Activated CD8-positive, alpha-beta memory T cell treated with anti-CD3 and anti-CD28 coated beads, Interleukin-2, amount 50 U/mL, for 4 hours (primary cell): ENCODE data around the gene PSMD13.

ENCODE experiments used
- DNase-seq: peaks from one replicate; pipeline ENCODE4 v3.0.0-alpha.2; 2020

The PSMD13 gene

DNA sequence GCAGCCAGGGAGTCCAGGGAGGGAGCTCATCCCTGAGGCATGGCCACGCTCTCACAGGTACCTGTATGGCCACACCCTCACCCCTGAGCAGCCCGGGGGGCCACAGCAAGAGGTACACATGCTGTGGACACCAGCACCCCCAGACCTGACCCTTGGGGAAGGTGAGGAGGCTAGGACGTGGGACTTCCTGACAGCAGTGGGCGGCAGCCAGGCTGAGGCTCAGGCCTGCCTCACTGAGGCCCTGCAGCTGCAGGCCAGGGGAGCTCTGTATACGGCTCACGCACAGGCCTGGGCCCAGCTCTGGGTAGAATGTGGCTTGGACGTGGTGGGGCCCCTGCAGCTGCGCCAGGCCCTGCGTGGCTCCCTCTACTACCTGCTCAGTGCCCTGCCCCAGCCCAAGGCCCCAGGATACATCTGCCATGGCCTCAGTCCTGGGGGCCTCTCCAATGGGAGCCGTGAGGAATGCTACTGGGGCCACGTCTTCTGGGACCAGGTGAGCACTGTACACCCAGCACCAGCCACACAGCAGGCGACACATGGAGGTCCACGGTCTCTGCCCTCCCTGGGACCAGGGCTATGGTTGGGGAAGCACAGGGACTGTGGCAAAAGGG is 54.0 kb downstream of the PSMD13 start:
- peak; percentile 14 for DNase-seq

GRCh38 chr11:291281-292210 is 54.8 kb downstream of the PSMD13 start:
- DNase-seq = peak; percentile 17

- DNase-seq = peak; percentile 15
Observed at GRCh38 chr11:292211-293121, 55.7 kb downstream of the PSMD13 start.

GRCh38 chr11:293271-293851 is 56.6 kb downstream of the PSMD13 start:
- DNase-seq = peak; percentile 20

- peak; percentile 12 for DNase-seq
Observed at GRCh38 chr11:293852-294661, 57.3 kb downstream of the PSMD13 start.

DNA sequence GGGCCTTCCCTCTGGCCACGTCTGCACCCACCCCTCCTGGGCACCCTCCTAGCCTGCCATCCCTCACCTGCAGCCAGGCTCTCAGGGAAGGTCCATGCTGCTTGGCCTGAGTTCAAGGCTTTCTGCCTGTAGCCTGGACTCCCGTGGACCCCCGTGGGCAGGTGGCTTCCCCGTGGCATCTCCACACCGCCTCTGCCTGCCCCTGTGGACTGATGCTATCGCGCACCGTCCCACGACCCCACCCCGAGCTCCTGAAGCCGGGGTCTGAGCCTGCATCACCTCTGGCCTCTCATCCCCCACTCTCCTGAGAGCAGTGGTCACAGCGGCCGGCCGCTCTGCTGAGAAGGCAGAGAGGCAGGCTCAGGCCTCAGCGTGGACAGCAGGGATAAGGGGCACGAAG is 58.0 kb downstream of the PSMD13 start:
- peak; percentile 14 for DNase-seq

GRCh38 chr11:295351-296170 is 58.8 kb downstream of the PSMD13 start:
- peak; percentile 14 for DNase-seq

DNA sequence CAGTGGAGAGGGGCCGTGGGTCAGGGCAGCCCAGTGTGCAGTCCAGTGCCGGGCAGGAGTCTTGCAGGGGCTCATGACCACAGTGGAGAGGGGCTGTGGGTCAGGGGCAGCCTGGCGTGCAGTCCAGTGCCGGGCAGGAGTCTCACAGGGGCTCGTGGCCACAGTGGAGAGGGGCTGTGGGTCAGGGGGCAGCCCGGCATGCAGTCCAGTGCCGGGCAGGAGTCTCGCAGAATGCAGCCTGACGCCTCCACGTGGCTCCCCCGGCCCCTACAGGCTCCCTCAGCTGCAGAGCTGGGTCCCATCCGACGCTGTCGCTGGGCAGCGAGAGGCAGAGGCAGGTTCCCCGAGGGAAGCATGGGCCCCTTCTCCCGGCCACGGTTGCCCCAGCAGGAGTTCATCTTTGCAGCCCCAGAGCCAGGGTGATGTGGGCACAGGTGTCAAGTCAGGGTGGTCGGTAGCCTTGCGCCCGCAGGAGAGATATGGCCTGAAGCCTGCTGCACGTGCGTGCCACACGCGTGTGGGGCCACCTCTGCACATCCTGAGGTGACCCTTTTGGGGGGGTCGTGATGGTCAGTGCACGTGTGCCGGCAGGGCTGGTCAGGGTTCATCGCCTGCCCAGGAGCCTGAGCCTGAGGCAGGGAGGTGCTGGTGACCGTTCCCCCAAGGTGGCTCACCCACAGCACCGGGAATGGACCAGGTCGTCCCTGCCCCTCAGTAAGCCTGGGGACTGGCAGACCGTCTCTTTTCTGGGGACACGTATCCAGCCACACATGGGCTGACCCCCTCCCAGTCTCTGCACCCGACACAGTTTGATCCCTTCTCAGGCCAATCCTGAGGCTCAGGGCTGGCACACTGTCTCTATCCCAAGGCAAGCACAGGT is 59.6 kb downstream of the PSMD13 start:
- peak; percentile 15 for DNase-seq

GRCh38 chr11:297051-297585 is 60.3 kb downstream of the PSMD13 start:
- peak; percentile 16 for DNase-seq

DNA sequence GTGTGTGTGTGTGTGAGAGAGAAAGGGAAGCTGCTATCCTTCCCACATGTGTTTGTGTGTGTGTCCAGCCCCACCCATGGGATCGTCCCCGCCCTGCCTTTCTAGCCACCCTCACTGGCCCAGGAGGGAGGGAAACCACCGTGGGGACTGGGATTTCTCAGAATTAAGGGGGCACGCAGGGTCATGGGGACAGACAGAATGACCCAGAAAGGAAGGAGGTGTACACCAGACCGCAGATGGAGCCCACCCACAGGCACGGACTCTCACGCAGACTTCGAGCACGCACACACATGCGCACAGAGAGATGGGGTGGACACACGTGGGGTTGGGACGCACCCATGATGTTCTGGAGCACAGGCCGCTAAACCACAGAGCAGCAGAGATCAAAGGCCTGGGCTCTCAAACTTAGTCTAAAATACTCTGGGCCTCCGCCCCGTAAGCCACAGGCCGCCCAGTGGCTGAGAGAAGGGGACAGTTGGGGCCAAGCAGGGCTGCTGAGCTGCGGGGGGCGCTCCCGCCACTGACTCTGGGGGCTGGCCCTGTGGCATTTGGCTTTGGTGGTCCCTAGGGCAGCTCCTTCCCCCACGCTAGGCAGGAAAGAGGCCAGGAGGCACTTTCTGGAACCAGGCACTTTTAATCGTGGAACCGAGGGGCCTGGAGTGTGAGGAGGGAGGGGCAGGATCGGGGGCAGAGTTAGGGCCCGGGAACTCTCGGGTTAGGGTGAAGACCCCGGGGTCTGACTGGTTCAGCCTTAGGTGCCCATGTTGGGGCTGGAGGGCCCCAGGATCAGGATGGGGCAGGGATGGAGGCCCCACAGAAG is 61.0 kb downstream of the PSMD13 start:
- DNase-seq = peak; percentile 25

GRCh38 chr11:298406-299065 is 61.8 kb downstream of the PSMD13 start:
- DNase-seq = peak; percentile 19

DNA sequence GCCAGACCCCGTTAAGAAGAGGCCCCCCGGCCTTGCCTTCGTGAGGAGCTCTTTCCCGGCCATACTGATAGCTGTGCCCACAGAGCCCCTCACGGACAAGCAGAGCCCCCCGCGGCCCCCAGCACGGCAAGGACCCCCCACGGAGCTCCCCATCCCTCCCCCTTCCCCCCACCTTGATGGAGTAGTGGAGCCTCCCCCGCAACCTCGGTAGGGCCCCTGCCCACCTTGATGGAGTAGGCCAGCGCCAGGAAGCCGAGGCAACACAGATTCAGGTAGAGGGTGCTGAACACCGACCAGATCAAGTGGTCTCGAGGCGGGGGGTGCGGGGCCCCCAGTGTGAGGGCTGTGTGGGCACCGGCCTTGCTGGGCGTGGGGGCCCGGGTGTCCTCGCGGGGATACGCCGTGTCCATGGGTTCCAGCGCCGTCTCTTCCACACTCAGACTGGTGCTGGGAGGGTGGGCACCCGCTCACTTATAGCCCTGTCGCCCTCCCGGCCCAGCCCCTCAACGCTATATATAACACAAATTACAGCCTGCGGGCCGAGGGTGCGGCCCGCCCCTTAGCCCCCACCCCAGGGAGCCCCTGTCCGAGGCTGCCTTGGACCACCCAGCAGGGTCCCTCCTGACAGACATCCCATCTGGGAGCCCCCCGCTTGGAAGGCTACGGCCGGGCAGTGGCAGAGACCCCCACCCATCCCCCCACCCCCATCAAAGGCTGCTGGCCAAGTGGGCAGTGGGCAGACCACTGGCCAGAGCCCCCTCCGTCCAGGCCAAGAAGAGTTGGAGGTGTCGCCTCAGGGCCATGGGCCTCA is 62.5 kb downstream of the PSMD13 start, which contains the start of gene IFITM5:
Gene IFITM5 (minus strand): TSS at position 446 of the 811 bp plus-strand sequence. CDS start 36 bp downstream, at position 410.
- DNase-seq = no peak

DNA sequence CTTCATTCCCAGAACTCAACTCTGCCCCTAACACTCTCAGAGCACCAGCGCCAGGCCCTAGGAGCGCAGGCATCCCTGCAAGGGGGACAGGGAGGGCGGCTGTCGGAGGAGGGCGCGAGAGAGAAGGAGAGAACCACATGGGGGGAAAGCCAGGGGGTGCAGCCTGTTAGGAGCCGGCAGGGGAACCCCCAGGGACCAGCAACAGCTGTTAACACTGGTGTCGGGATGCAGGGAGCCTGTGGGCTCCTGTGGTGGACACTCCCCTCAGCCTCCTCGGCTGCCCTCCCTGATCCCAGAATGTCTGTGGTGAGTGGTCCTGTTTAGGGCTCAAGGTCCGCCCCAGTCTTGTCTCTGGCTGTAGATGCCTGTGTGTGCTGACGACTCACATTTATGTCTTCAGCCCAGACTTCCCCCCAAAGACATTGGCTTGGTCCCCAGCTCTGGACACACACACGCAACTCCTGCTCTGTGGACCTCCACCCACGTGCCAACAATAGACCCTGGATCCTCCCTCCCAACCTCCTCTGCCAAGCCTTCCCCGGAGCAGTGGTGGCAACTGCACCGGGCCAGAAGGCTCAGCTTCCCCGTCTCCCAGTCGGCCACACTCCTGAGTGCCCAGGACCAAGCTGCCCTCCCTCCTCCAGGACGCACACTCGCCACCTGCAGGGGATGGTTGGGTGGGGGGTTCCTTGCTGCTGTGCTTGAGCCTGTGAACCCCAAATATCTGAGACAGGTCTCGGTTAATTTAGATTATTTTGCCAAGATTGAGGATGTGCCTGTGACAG is 63.4 kb downstream of the PSMD13 start:
- DNase-seq = no peak
